Activated effector memory CD4-positive, alpha-beta T cell treated with Interleukin-2 at 50 U/mL for 16 hours (primary cell): ENCODE results near the gene LRRTM3.

Experiments used
- DNase-seq: peaks from one replicate; pipeline ENCODE4 v3.0.0-alpha.2; 2020

Gene LRRTM3

GRCh38 chr10:66925896-66926715 is at the start of gene LRRTM3:
TSS of gene LRRTM3 (plus strand) at chr10:66926036.
- no peak for DNase-seq

- DNase-seq = no peak
These were observed 48.5 kb upstream of the LRRTM3 start for GRCh38 chr10:66877361-66877760.

- DNase-seq = no peak
These were observed 45.5 kb upstream of the LRRTM3 start for GRCh38 chr10:66880292-66880691.

- no peak for DNase-seq
These were observed 45.0 kb upstream of the LRRTM3 start for GRCh38 chr10:66880826-66881225.

- DNase-seq = no peak
These were observed 44.0 kb upstream of the LRRTM3 start for GRCh38 chr10:66881814-66882213.

GRCh38 chr10:66882271-66882670 is 43.6 kb upstream of the LRRTM3 start:
- DNase-seq = no peak

GRCh38 chr10:66886848-66887247 is 39.0 kb upstream of the LRRTM3 start:
- DNase-seq = no peak

GRCh38 chr10:66888237-66888636 is 37.6 kb upstream of the LRRTM3 start:
- DNase-seq = no peak

GRCh38 chr10:66892871-66893270 is 33.0 kb upstream of the LRRTM3 start:
- DNase-seq = no peak

- DNase-seq = no peak
These were observed 15.2 kb upstream of the LRRTM3 start for GRCh38 chr10:66910671-66911070.

GRCh38 chr10:66916030-66916429 is 9.8 kb upstream of the LRRTM3 start:
- no peak for DNase-seq

- no peak for DNase-seq
These were observed 8.7 kb upstream of the LRRTM3 start for GRCh38 chr10:66917104-66917503.

- DNase-seq = no peak
These were observed 6.6 kb upstream of the LRRTM3 start for GRCh38 chr10:66919248-66919647.

- DNase-seq = no peak
These were observed 1.0 kb upstream of the LRRTM3 start for GRCh38 chr10:66924674-66925345.

GRCh38 chr10:66925373-66925772 is 463 bp upstream of the LRRTM3 start:
- DNase-seq = no peak

GRCh38 chr10:66926841-66927240 is 1.0 kb downstream of the LRRTM3 start:
- no peak for DNase-seq

- no peak for DNase-seq
These were observed 1.6 kb downstream of the LRRTM3 start for GRCh38 chr10:66927251-66927935.

- no peak for DNase-seq
These were observed 2.3 kb downstream of the LRRTM3 start for GRCh38 chr10:66927971-66928770.

GRCh38 chr10:66928776-66929175 is 2.9 kb downstream of the LRRTM3 start:
- DNase-seq = no peak

GRCh38 chr10:66929375-66929774 is 3.5 kb downstream of the LRRTM3 start:
- no peak for DNase-seq

GRCh38 chr10:66931340-66931948 is 5.6 kb downstream of the LRRTM3 start:
- no peak for DNase-seq

- no peak for DNase-seq
These were observed 6.1 kb downstream of the LRRTM3 start for GRCh38 chr10:66931949-66932343.

- no peak for DNase-seq
These were observed 8.9 kb downstream of the LRRTM3 start for GRCh38 chr10:66934711-66935110.
